SK-N-SH treated with all-trans-retinoic acid at 6 μM for 48 hours (cell line): ENCODE data around the gene NMRK2.

Experiments
- ATAC-seq: fragments of 200-7000 bp; cut with Tn5 transposase; 3 replicates; pipeline ENCODE4 v1.9.1; 2020; ENCODE audit warnings: mild to moderate bottlenecking, moderate library complexity
- BACH2 ChIP-seq: fragments of 250-450 bp; sonication (Bioruptor Pico); IDR thresholded peaks from 2 replicates; pipeline ENCODE4 v1.9.0; 2021; ENCODE audit warnings: mild to moderate bottlenecking, borderline replicate concordance
- CREB5 ChIP-seq: fragments of 250-450 bp; sonication (Bioruptor Pico); IDR thresholded peaks from 2 replicates; pipeline ENCODE4 v1.5.1; 2020; ENCODE audit warnings: low read depth, mild to moderate bottlenecking, moderate library complexity
- ESRRG ChIP-seq: fragments of 250-450 bp; sonication (Bioruptor Pico); IDR thresholded peaks from 2 replicates; pipeline ENCODE4 v1.6.1; 2021; ENCODE audit warnings: mild to moderate bottlenecking
- GLIS3 ChIP-seq: fragments of 250-450 bp; sonication (Bioruptor Pico); IDR thresholded peaks from 2 replicates; pipeline ENCODE4 v1.5.0; 2020; ENCODE audit warnings: mild to moderate bottlenecking, moderate library complexity
- ISL1 ChIP-seq: fragments of 250-450 bp; sonication (Bioruptor Pico); IDR thresholded peaks from 2 replicates; pipeline ENCODE4 v2.1.2; 2022; ENCODE audit warnings: mild to moderate bottlenecking, moderate library complexity
- OSR1 ChIP-seq: fragments of 250-450 bp; sonication (Bioruptor Pico); IDR thresholded peaks from 2 replicates; pipeline ENCODE4 v1.8.0; 2022; ENCODE audit warnings: moderate library complexity, mild to moderate bottlenecking, inconsistent platforms
- PATZ1 ChIP-seq: fragments of 250-450 bp; sonication (Bioruptor Pico); IDR thresholded peaks from 2 replicates; pipeline ENCODE4 v1.8.0; 2020; ENCODE audit warnings: mild to moderate bottlenecking, moderate library complexity, borderline replicate concordance
- PPARA ChIP-seq: fragments of 250-450 bp; sonication (Bioruptor Pico); IDR thresholded peaks from 2 replicates; pipeline ENCODE4 v1.5.0; 2020; ENCODE audit warnings: mild to moderate bottlenecking, borderline replicate concordance
- RARB ChIP-seq: fragments of 250-450 bp; sonication (Bioruptor Pico); IDR thresholded peaks from 2 replicates; pipeline ENCODE4 v1.8.0; 2021; ENCODE audit warnings: mild to moderate bottlenecking, moderate library complexity
- SNAI2 ChIP-seq: fragments of 250-450 bp; sonication (Bioruptor Pico); IDR thresholded peaks from 2 replicates; pipeline ENCODE4 v1.5.0; 2020; ENCODE audit warnings: mild to moderate bottlenecking, moderate library complexity
- TCF4 ChIP-seq: fragments of 250-450 bp; sonication (Bioruptor Pico); IDR thresholded peaks from 2 replicates; pipeline ENCODE4 v1.8.0; 2021; ENCODE audit warnings: mild to moderate bottlenecking, moderate library complexity, borderline replicate concordance
- TOX ChIP-seq: fragments of 250-450 bp; sonication (Bioruptor Pico); IDR thresholded peaks from 2 replicates; pipeline ENCODE4 v1.8.0; 2021; ENCODE audit warnings: mild to moderate bottlenecking, moderate library complexity, borderline replicate concordance
- TSHZ2 ChIP-seq: fragments of 250-450 bp; sonication (Bioruptor Pico); IDR thresholded peaks from 2 replicates; pipeline ENCODE4 v1.5.0; 2020; ENCODE audit warnings: mild to moderate bottlenecking, moderate library complexity
- ZFP3 ChIP-seq: fragments of 250-450 bp; sonication (Bioruptor Pico); IDR thresholded peaks from 2 replicates; pipeline ENCODE4 v1.5.0; 2020; ENCODE audit warnings: mild to moderate bottlenecking, moderate library complexity
- ZFP30 ChIP-seq: fragments of 450-650 bp; formaldehyde crosslinking; IDR thresholded peaks from 2 replicates; pipeline ENCODE4 v1.5.0; 2022; ENCODE audit warnings: mild to moderate bottlenecking, moderate library complexity
- ZNF565 ChIP-seq: fragments of 450-650 bp; formaldehyde crosslinking; conservative IDR thresholded peaks from 2 replicates; pipeline ENCODE4 v1.5.0; 2020; ENCODE audit warnings: low read depth, mild to moderate bottlenecking, moderate library complexity
- ZNF70 ChIP-seq: fragments of 450-650 bp; formaldehyde crosslinking; IDR thresholded peaks from 2 replicates; pipeline ENCODE4 v1.5.0; 2020; ENCODE audit warnings: mild to moderate bottlenecking, moderate library complexity
- ZNF8 ChIP-seq: fragments of 450-650 bp; formaldehyde crosslinking; IDR thresholded peaks from 2 replicates; pipeline ENCODE4 v1.5.0; 2020; ENCODE audit warnings: mild to moderate bottlenecking, moderate library complexity
- TF ChIP-seq, protein P1 (sequence below): fragments of 250-450 bp; sonication (Bioruptor Pico); IDR thresholded peaks from 2 replicates; pipeline ENCODE4 v1.8.0; 2021; ENCODE audit warnings: low read depth, mild to moderate bottlenecking, moderate library complexity, borderline replicate concordance

NMRK2 gene

DNA sequence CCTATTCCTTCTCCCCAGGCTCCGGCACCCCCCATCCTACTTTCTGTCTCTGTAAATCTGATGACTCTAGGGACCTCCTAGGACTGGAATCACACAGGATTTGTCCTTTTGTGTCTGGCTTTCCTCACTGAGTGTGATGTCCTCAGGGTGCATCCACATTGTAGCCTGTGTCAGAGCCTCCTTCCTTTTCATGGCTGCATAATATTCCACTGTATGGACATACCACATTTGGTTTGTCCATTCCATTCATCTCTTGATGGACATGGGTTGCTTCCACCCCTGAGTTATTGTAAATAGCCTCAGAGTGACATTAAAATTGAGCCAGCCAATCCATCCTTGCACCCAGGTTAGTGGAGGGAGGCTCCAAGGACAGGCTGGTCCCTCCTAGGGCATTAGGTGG is 22.8 kb upstream of the NMRK2 start:
- ATAC-seq: no peak
- TF ChIP-seq ZNF565 (CRISPR knock-in tag) (no peak), TCF4 (CRISPR knock-in tag) (no peak), RARB (CRISPR knock-in tag) (no peak), OSR1 (CRISPR knock-in tag) (no peak), ZFP3 (no peak), ZNF8 (peak; percentile 100), BACH2 (CRISPR knock-in tag) (no peak)
- TF ChIP-seq, all 23 proteins: peak for 1

GRCh38 chr19:3914199-3914598 is 18.7 kb upstream of the NMRK2 start:
- TF ChIP-seq SNAI2 (CRISPR knock-in tag): no peak
- no peak for TF ChIP-seq PATZ1
- no peak for TF ChIP-seq OSR1 (CRISPR knock-in tag)
- TF ChIP-seq ZNF8: no peak
- no peak for TF ChIP-seq GLIS3
- no peak for TF ChIP-seq BACH2 (CRISPR knock-in tag)
- no peak for TF ChIP-seq ESRRG (CRISPR knock-in tag)
- TF ChIP-seq TCF4 (CRISPR knock-in tag): no peak
- TF ChIP-seq TSHZ2 (CRISPR knock-in tag): no peak
- no peak for TF ChIP-seq ZFP30 (CRISPR knock-in tag)
- no peak for TF ChIP-seq TOX (CRISPR knock-in tag)
- TF ChIP-seq ZFP3: no peak
- TF ChIP-seq, protein P1, sequence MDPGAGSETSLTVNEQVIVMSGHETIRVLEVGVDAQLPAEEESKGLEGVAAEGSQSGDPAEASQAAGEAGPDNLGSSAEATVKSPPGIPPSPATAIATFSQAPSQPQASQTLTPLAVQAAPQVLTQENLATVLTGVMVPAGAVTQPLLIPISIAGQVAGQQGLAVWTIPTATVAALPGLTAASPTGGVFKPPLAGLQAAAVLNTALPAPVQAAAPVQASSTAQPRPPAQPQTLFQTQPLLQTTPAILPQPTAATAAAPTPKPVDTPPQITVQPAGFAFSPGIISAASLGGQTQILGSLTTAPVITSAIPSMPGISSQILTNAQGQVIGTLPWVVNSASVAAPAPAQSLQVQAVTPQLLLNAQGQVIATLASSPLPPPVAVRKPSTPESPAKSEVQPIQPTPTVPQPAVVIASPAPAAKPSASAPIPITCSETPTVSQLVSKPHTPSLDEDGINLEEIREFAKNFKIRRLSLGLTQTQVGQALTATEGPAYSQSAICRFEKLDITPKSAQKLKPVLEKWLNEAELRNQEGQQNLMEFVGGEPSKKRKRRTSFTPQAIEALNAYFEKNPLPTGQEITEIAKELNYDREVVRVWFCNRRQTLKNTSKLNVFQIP (CRISPR knock-in tag): no peak
- no peak for TF ChIP-seq RARB (CRISPR knock-in tag)
- TF ChIP-seq ISL1 (CRISPR knock-in tag): no peak
- TF ChIP-seq ZNF70 (CRISPR knock-in tag): no peak
- no peak for TF ChIP-seq ZNF565 (CRISPR knock-in tag)
- TF ChIP-seq CREB5: no peak
- no peak for ATAC-seq

DNA sequence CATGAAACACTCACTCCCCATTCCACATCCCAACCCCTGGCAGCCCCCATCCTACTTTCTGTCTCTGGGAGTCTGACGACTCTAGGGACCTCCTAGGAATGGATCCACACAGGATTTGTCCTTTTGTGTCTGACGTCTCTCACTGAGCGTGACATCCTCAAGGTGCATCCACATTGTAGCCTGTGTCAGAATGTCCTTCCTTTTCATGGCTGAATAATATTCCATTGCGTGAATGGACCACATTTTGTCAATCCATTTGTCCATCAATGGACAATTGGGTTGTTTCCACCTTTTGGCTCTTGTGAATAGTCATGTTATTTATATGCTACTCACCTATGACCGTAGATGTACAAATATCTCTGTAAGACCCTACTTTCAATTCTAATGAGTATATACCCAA is 16.8 kb upstream of the NMRK2 start:
- no peak for ATAC-seq

More for the DNA sequence above, 16.8 kb upstream of the NMRK2 start:
- TF ChIP-seq, protein P1 (CRISPR knock-in tag): no peak
- TF ChIP-seq OSR1 (CRISPR knock-in tag): no peak
- TF ChIP-seq ESRRG (CRISPR knock-in tag): no peak
- TF ChIP-seq ISL1 (CRISPR knock-in tag): no peak
- TF ChIP-seq ZFP3: no peak
- no peak for TF ChIP-seq PPARA
- TF ChIP-seq GLIS3: no peak
- TF ChIP-seq PATZ1: no peak
- TF ChIP-seq ZNF565 (CRISPR knock-in tag): no peak
- no peak for TF ChIP-seq ZFP30 (CRISPR knock-in tag)
- no peak for TF ChIP-seq ZNF70 (CRISPR knock-in tag)
- no peak for TF ChIP-seq TOX (CRISPR knock-in tag)
